ENCODE measurements around the gene IL1F10.

- TF ChIP-seq CTCF (IDR thresholded peaks at IDR 0.05; ENCODE audit: extremely low read depth in 1 of 2, insufficient read depth in 1 of 2, low read depth in 1 of 2, low read length in 2 of 2) (no peak), POLR2A (IDR thresholded peaks at IDR 0.05; ENCODE audit: low read depth, low read length) (no peak), POLR2AphosphoS5 (IDR thresholded peaks at IDR 0.05; ENCODE audit: insufficient read depth, low read depth, low read length) (no peak)
Measured at GRCh38 chr2:113052396-113052917, 15.3 kb upstream of the IL1F10 start, which contains the start of gene IL36B.

Measured in endothelial cell of umbilical vein (primary cell).